ENCODE measurements around the gene AMHR2. TPM values are rescaled to one million over a fixed set of nuclear protein-coding genes. Genes with fewer than 3 reads are reported as not detected.
A peak's percentile ranks its signal among the peaks of the same experiment; 100 is the strongest.

AMHR2 gene
- total RNA-seq, 3 donors from 2014 or later (not counting 1 experiment from before 2014, with no cell fraction given), result not detected

GRCh38 chr12:53480491-53481442 is 57.1 kb downstream of the AMHR2 start:
- intact Hi-C loops (cut with micrococcal nuclease), result no loop called here
- TF ChIP-seq CTCF (IDR thresholded peaks at IDR 0.05), result no peak
- H3K36me3 Mint-ChIP-seq, result peaks cover 10% of the 10 kb centered on the region
- Histone ChIP-seq H3K4me3 (ENCODE audit: low read length) (no peak overlapping the region), H3K9me3 (ENCODE audit: control insufficient read depth, insufficient read depth, low read length) (no peaks in the 10 kb centered on the region), H3K4me1 (ENCODE audit: control insufficient read depth, insufficient read depth, low read length) (no peaks in the 10 kb centered on the region), H3K36me3 (ENCODE audit: control insufficient read depth, insufficient read depth, low read length) (peaks cover 84% of the 10 kb centered on the region), H3K27ac (ENCODE audit: low read length) (no peak overlapping the region), H3K27me3 (ENCODE audit: control insufficient read depth, insufficient read depth, low read length) (no peaks in the 10 kb centered on the region)
- no peak overlapping the region for H3K4me3 Mint-ChIP-seq
- no peaks in the 10 kb centered on the region for H3K27me3 Mint-ChIP-seq (ENCODE audit: low read depth in 2 of 2)
- ATAC-seq (no peak), DNase-seq (no peak)
- peaks cover 22 to 31% of the 10 kb centered on the region in 2 donors for H3K4me1 Mint-ChIP-seq
- 87% methylated on average over 7 of the region's 12 CpGs for WGBS (ENCODE audit: insufficient coverage)
- H3K9me3 Mint-ChIP-seq, result no peaks in the 10 kb centered on the region
- H3K27ac Mint-ChIP-seq, result peak overlapping the region in 1 of 2 donors; percentile 31

Other genes with a start within 250 kb of the AMHR2 start
- gene ZNF740, start 243.1 kb upstream of the AMHR2 start, total RNA-seq, result 10 to 100 TPM; 37.1 to 65.9 (median 45.3) TPM
- 10 to 100 TPM; 50.8 to 54.4 (median 53.0) TPM for gene CSAD, start 242.9 kb upstream of the AMHR2 start, total RNA-seq
- 100 to 1,000 TPM; 329 to 441 (median 439) TPM for gene ITGB7, start 216.6 kb upstream of the AMHR2 start, total RNA-seq
- 10 to 100 TPM; 24.0 to 30.6 (median 27.5) TPM for gene RARG, start 191.6 kb upstream of the AMHR2 start, total RNA-seq
- gene ESPL1, start 155.6 kb upstream of the AMHR2 start, total RNA-seq, result 1 to 10 TPM; 1.9 to 5.8 (median 3.1) TPM
- 100 to 1,000 TPM; 365 to 450 (median 439) TPM for gene PFDN5, start 128.3 kb upstream of the AMHR2 start, total RNA-seq
- gene MYG1, start 124.2 kb upstream of the AMHR2 start, total RNA-seq, result 10 to 100 TPM; 22.8 to 30.6 (median 28.1) TPM
- 10 to 100 TPM; 34.3 to 50.4 (median 45.0) TPM for gene AAAS, start 102.2 kb upstream of the AMHR2 start, total RNA-seq
- under 1 TPM in 1 of 3 donors, not detected in 2; 0.07 TPM for gene SP7, start 87.5 kb upstream of the AMHR2 start, total RNA-seq
- gene SP1, start 43.7 kb upstream of the AMHR2 start, total RNA-seq, result 10 to 100 TPM; 84.6 to 96.3 (median 88.5) TPM
- 100 to 1,000 TPM; 214 to 233 (median 231) TPM for gene PRR13, start 17.9 kb downstream of the AMHR2 start, total RNA-seq
- gene PCBP2, start 28.2 kb downstream of the AMHR2 start, total RNA-seq, result 1,000 to 10,000 TPM in 1 of 3 donors, 100 to 1,000 TPM in 2; 910 to 1,083 (median 943) TPM
- gene MAP3K12, start 75.6 kb downstream of the AMHR2 start, total RNA-seq, result 10 to 100 TPM; 15.3 to 21.8 (median 21.8) TPM
- 10 to 100 TPM; 23.8 to 35.1 (median 33.7) TPM for gene TARBP2, start 77.4 kb downstream of the AMHR2 start, total RNA-seq
- gene NPFF, start 83.6 kb downstream of the AMHR2 start, total RNA-seq, result not detected
- gene ATF7, start 202.5 kb downstream of the AMHR2 start, total RNA-seq, result 10 to 100 TPM; 32.3 to 42.3 (median 34.9) TPM

All from natural killer cell (primary cell).